Left hindlimb (tissue), 1 donor: ENCODE data around the gene C1QBP.
"Not testable (repeated sequence)": the region's sequence is repeated elsewhere in the genome, so short reads cannot be mapped to it uniquely, and the experiment has no call there.

Experiments
- DNase-seq: peaks from one replicate; pipeline ENCODE4 v3.0.0-alpha.2; 2018

C1QBP gene

GRCh38 chr17:5438716-5439445 lies at the start of gene C1QBP:
C1QBP (minus strand) TSS chr17:5439155; CDS start chr17:5439073, 82 bp downstream.
- peak; percentile 93 for DNase-seq

- no peak for DNase-seq
These were observed 49.8 kb upstream of the C1QBP start for GRCh38 chr17:5488752-5489151.

GRCh38 chr17:5486206-5487124 lies 47.5 kb upstream of the C1QBP start, which contains the start of gene MIS12:
MIS12 (plus strand) TSS chr17:5486566; CDS start chr17:5488863, 2,297 bp downstream.
- peak; percentile 100 for DNase-seq

GRCh38 chr17:5485270-5486205 lies 46.6 kb upstream of the C1QBP start, which contains the start of gene DERL2:
DERL2 (minus strand) TSS chr17:5486178; CDS start chr17:5486161, 17 bp downstream.
- DNase-seq: no peak

- DNase-seq: no peak
These were observed 42.5 kb upstream of the C1QBP start for GRCh38 chr17:5481451-5481850.

GRCh38 chr17:5480962-5481361 lies 42.0 kb upstream of the C1QBP start:
- no peak for DNase-seq

GRCh38 chr17:5478992-5479391 lies 40.0 kb upstream of the C1QBP start:
- DNase-seq: no peak

GRCh38 chr17:5473906-5474305 lies 35.0 kb upstream of the C1QBP start:
- DNase-seq: no peak

GRCh38 chr17:5472511-5472910 lies 33.6 kb upstream of the C1QBP start:
- no peak for DNase-seq

- DNase-seq: no peak
These were observed 29.1 kb upstream of the C1QBP start for GRCh38 chr17:5468075-5468473.

- DNase-seq: no peak
These were observed 28.5 kb upstream of the C1QBP start for GRCh38 chr17:5467416-5467815.

GRCh38 chr17:5466295-5466694 lies 27.3 kb upstream of the C1QBP start:
- DNase-seq: no peak

- no peak for DNase-seq
These were observed 26.0 kb upstream of the C1QBP start for GRCh38 chr17:5464717-5465507.

GRCh38 chr17:5446786-5447185 lies 7.8 kb upstream of the C1QBP start:
- DNase-seq: no peak

- DNase-seq: no peak
These were observed 5.3 kb upstream of the C1QBP start for GRCh38 chr17:5444209-5444608.

GRCh38 chr17:5443728-5444127 lies 4.8 kb upstream of the C1QBP start:
- DNase-seq: no peak

GRCh38 chr17:5439446-5439764 lies 450 bp upstream of the C1QBP start:
- DNase-seq: no peak

GRCh38 chr17:5437721-5438317 lies 1.1 kb downstream of the C1QBP start:
- DNase-seq: no peak

GRCh38 chr17:5435781-5436315 lies 3.1 kb downstream of the C1QBP start:
- DNase-seq: not testable (repeated sequence)

- DNase-seq: no peak
These were observed 4.0 kb downstream of the C1QBP start for GRCh38 chr17:5434984-5435383.

- DNase-seq: no peak
These were observed 6.9 kb downstream of the C1QBP start for GRCh38 chr17:5431949-5432556.
